C4-2B (cell line): ENCODE data around the gene TMEM72.

Experiments
- CTCF ChIP-seq: fragments of 450-650 bp; conservative IDR thresholded peaks from 2 replicates; pipeline ENCODE4 v1.5.1; 2017; ENCODE audit warnings: mild to moderate bottlenecking
- ZFX ChIP-seq: fragments of 450-650 bp; IDR thresholded peaks from 2 replicates; pipeline ENCODE4 v1.6.1; 2017

- TF ChIP-seq CTCF (no peak), ZFX (no peak)
Measured at GRCh38 chr10:44911081-44911540, at the start of gene TMEM72.
